Lower leg skin (tissue), 3 donors: Measurements from ENCODE around the gene MAP7.

Experiments used
- POLR2A ChIP-seq, 2 donors: fragments of 450-650 bp; IDR thresholded peaks; one replicate each; pipeline ENCODE4 v1.6.1; 2016 to 2017; ENCODE audit warnings: antibody characterized with exemption in 2 of 2, mild to moderate bottlenecking in 1 of 2, moderate library complexity in 1 of 2
- TF ChIP-seq, protein P1 (sequence below), 3 donors: fragments of 450-650 bp; IDR thresholded peaks; one replicate each; pipeline ENCODE4 v1.5.1; 2016; ENCODE audit warnings: antibody characterized with exemption in 3 of 3, mild to moderate bottlenecking in 3 of 3, moderate library complexity in 2 of 3

DNA sequence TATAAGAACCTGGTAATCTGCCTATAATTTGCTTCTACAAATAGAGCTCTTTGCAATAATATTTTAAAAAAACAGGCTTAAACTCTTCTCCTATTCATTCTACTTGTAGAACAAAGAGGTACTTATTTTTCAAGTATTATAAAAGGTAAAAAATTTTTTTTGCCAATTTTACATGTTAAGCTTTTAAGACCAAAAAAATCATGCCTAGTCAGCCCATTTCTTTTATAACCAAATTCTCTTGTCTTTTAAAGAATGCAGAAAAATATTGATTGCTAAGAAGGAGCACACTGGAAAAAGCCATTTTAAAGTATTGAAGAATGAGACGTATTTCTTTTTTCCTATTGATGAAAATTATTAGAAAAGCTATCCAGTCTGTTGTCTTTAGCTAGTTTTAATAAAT is 206.5 kb downstream of the MAP7 start:
- TF ChIP-seq, protein P1, sequence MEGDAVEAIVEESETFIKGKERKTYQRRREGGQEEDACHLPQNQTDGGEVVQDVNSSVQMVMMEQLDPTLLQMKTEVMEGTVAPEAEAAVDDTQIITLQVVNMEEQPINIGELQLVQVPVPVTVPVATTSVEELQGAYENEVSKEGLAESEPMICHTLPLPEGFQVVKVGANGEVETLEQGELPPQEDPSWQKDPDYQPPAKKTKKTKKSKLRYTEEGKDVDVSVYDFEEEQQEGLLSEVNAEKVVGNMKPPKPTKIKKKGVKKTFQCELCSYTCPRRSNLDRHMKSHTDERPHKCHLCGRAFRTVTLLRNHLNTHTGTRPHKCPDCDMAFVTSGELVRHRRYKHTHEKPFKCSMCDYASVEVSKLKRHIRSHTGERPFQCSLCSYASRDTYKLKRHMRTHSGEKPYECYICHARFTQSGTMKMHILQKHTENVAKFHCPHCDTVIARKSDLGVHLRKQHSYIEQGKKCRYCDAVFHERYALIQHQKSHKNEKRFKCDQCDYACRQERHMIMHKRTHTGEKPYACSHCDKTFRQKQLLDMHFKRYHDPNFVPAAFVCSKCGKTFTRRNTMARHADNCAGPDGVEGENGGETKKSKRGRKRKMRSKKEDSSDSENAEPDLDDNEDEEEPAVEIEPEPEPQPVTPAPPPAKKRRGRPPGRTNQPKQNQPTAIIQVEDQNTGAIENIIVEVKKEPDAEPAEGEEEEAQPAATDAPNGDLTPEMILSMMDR (IDR thresholded peaks at IDR 0.05): no peak
- no peak for TF ChIP-seq POLR2A (IDR thresholded peaks at IDR 0.05)
